Measurements from ENCODE around the gene SCUBE1.
"Not testable (repeated sequence)": the region's sequence is repeated elsewhere in the genome, so short reads cannot be mapped to it uniquely, and the experiment has no call there.

The SCUBE1 gene

DNA sequence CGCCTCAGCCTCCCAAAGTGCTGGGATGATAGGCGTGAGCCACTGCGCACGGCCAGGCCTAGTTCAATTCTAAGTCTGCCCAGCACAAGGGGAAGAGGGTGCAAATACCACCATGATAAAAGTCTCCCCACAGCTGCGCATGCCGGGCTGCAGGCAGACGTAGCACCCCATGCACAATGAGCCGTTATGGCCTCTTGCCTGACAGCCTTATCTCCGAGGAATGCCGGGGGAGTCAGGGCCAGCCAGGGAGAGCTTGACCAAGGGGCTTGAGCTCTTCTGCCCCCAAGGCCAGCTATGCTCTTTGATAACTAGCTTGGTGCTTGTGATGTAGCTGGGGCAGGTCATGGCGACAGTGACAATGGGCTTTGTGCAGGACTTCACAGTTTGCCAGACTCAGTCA is 13.7 kb upstream of the SCUBE1 start:
- no peak for DNase-seq (ENCODE audit: low read depth)

- DNase-seq (ENCODE audit: low read depth): not testable (repeated sequence)
Measured at GRCh38 chr22:43355688-43356087, 12.5 kb upstream of the SCUBE1 start.

DNA sequence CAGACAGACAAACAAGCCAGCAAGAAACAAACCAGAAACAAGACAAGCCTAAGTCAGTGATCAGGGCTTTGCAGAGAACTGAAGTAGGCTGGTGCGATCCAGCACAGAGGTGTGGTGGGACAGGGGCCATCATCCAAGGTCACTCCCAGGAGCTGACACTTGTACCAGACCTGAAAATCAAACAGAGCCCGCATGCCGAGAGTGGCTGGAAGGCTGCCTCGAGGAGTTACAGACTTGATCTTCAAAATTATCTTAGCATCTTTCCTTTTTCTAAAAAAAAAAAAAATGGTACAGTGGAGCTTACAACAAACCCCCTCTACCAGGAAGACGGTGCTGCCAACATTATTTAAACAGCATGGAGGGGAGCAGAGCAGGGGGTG is 8.8 kb upstream of the SCUBE1 start:
- DNase-seq (ENCODE audit: low read depth): no peak

DNA sequence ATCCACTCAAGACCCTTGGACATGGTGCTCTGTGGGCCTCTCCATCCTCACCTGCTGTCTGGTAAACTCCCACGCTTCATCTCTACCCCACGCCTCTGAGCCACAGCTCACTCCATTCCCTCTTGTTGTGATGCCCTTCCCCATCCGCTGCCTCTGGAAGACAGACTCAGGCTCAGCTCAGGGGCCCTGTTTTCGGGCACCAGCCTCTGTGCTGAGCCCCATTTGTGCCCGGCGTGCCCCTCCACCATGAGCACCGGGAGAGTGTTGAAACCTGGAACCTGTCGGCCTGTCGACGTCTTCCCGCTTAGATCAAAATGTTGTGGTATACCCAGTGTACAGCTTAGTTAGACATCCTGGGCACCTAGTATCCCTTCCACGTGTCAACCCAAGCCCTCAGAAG is 6.5 kb upstream of the SCUBE1 start:
- no peak for DNase-seq (ENCODE audit: low read depth)

GRCh38 chr22:43346521-43346929 is 3.4 kb upstream of the SCUBE1 start:
- DNase-seq (ENCODE audit: low read depth): peak; percentile 62

GRCh38 chr22:43345761-43346301 is 2.7 kb upstream of the SCUBE1 start:
- no peak for DNase-seq (ENCODE audit: low read depth)

DNA sequence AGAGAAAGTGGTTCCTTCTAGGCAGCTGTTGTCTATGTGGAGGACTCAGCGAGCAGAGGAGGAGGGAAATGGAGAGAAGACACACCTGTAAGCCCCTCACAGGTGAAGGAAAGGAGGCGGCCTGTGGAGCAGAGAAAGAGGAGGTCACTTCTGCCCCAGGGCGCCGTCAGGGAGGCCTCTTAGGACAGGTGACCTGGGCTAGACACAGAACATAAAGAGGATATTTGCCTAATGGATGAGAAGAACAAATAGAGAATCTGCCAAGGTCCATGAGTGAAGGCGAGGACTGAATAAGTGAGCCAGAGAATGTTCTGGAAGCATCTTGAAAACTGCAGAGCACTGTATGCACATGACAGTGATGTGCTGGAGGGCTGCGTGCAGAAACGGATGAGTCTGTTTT is 2.2 kb upstream of the SCUBE1 start:
- DNase-seq (ENCODE audit: low read depth): no peak

- no peak for DNase-seq (ENCODE audit: low read depth)
Measured at GRCh38 chr22:43344520-43344787, 1.3 kb upstream of the SCUBE1 start.

DNA sequence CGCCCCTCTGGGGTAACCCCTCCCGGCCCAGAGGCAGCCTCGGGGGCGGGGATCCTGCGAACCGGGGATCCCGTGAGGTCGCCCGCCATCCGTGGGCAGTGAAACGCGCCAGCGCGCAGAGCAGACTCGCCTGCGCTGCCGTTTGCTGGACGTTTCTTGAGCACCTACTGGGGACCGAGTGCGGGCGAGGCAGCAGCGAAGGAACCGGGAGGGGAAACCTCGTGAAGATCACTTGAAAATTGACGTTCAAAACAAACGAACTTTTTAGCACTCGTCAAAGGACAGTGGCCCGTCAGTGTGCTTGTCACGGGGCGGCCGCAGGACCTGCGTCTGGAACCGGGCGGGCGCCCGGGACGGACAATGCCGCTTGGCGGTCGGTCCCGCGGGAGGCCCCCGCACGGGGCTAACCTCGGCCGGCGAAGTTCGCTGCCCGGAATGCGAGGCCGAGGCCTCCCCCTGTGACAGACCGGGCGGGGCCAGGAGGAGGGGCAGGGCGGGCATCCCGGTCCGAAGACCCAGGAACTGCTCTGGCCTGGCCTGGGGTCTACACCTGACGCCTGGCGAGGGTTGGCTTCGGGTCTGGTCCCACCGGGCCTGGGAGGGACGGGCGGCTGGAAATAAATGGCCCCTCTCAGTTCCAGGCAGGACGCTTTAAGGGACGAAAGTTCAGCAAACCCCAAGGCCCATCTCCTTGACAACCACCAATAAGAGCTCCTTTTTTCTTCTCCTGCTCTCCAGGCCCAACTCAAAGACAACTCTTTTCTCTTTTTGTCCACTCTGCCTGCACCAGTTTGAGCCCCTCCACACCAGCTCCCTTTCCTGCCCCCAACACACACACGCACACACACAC is 723 bp upstream of the SCUBE1 start:
- no peak for DNase-seq (ENCODE audit: low read depth)

DNA sequence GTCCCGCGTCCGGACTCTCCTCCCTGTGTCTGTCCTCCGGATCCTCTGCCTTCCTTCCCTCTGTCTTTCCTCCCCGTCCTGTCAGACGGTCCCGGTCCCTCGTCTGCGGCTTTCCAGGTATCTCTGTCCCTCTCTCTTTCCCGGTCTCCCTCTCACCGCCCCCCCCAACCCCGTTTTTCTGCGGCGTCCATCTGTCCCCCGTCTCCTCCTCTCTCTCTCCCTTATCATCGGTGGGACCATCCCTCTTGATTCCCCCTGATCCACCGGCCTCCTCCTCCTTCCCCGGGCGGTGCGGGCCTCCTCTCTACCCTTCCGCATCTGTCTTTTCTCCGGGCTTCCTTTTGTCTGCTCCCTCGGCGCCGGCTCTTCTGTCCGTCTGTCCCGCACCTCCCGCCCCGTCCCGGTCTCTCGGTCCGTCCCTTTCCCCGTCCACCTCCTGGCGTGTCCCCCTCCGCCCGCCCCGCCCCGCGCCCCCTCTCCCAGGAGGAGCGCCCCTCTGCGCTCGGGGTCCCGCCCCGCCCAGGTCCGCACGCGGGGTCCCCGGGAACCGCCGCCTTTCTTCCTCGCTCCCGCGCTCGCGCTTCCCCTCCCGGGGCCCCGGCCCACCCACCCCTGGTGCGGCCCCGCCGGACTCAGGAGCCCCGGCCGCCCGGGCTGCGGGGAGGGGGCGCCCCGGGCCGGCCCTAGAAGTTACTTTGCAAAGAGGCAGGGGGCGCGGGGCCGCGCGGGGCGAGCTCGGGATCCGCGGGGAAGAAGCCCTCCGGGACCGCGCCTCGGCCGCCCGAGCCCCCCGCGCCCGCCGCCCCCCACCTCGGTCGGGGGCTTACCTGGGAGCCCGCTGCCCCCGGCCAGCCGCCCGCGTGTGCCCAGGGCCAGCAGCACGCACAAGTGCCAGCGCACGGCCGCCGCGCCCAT is 568 bp downstream of the SCUBE1 start:
- DNase-seq (ENCODE audit: low read depth): no peak

DNA sequence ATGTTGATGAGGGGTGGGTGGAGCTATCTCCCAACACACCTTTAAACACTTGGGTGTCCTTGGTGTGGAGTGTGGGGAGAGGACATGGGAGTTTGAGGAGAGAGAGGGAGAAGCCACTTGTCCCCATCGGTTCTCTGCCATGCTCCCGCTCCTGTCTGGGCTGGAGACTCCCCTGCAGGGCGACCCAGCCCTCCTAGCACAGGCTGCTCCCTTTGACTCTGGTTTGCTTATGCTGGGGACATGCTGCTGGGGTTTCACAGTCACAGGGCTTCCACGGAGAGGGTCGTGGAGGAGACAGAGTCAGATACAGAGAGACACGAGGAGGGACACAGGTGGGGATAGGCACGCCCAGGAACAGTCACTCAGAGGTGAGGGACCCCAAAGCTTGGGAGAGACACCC is 1.6 kb downstream of the SCUBE1 start:
- DNase-seq (ENCODE audit: low read depth): no peak

GRCh38 chr22:43338766-43339345 is 4.3 kb downstream of the SCUBE1 start:
- no peak for DNase-seq (ENCODE audit: low read depth)

DNA sequence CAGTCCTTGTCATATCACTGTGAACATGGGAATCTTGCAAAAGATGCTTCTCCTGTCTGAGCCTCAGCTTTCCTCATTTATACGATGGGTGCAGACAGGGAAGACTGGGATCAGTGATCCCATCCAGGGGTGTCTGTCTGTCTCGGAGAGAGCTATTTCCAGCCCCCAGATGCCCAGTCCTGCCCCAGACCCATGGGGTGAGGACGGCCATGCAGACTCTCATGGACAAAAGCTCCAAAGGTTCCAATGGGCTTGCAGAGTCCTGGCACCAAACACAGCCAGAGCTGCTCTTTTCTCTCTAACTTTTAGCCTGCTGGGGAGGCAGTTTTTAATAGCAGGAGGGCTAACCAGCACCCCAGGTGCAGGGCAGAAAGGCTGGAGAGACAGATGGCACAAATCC is 5.2 kb downstream of the SCUBE1 start:
- DNase-seq (ENCODE audit: low read depth): no peak

DNA sequence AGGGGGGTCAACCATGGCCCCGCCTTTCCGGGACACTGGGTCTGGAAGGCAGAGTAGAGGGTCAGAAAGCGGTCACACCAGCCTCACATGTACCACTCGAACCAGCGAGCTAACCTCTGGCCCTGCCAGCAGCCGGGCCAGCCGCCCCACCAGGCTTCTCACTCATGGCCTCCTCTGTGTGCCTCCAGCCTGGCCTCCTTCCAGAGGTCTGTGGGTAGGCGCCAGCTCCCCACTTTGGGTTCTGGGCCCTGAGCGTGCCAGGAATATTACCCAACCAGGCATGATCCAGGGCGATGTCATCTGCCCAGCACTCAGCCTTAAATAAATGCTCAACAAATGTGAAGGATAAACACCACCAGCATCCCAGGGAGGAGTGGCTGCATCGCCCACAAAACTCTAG is 5.8 kb downstream of the SCUBE1 start:
- no peak for DNase-seq (ENCODE audit: low read depth)

GRCh38 chr22:43334378-43334777 is 8.8 kb downstream of the SCUBE1 start:
- no peak for DNase-seq (ENCODE audit: low read depth)

DNA sequence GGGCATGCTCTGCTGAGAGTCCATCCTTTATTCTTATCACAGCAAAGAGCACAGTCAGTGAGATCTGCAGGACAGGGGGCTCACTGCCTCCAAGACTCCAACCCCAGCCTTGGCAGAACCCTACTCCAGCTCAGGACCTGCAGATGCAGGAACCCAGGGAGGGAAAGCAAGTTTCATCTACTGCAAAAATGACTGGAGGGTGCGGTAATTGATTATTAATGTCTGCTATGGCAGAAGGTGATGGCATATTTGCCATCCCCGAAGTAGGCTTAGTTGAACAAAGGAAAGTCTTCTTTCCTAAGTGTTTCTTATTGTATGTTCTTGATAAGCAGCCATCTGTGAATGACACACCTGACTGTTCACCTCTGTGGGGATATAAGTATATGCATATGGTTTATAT is 9.2 kb downstream of the SCUBE1 start:
- no peak for DNase-seq (ENCODE audit: low read depth)

- no peak for DNase-seq (ENCODE audit: low read depth)
Measured at GRCh38 chr22:43333156-43333555, 10.0 kb downstream of the SCUBE1 start.

DNA sequence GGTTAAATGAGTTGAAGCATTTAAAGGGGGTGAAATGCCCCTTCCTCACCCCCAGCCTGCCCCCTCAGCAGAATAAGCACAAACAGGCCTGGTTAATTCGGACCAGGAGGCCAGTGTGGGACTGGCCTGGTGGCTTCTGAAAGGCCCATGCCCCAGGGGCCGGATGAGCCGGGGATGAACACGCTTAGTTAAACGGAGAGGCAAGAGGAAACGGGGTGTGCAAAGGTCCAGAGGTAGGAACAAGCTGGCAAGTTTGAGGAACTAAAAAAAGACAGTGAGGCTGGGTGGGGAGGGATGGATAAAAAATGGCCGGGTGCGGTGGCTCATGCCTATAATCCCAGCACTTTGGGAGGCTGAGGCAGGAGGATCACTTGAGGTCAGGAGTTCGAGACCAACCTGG is 11.5 kb downstream of the SCUBE1 start:
- no peak for DNase-seq (ENCODE audit: low read depth)

DNA sequence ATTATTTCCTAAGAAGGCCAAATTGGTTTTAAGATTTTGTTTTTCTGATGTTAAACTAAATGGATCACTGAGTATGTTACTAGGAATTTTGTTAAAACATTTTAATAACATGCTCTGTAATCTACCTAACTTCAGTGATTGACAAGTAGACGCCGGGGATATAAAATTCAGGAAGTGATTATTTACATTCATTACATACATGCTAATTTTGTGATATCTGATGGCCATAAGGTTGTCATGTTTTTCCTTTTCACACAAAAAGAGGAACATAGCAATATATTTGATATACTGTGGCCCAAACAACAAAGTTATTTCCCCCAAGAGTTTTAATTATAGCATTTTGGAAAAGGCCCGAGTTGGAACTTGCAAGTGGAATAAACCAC is 12.1 kb downstream of the SCUBE1 start:
- DNase-seq (ENCODE audit: low read depth): no peak

DNA sequence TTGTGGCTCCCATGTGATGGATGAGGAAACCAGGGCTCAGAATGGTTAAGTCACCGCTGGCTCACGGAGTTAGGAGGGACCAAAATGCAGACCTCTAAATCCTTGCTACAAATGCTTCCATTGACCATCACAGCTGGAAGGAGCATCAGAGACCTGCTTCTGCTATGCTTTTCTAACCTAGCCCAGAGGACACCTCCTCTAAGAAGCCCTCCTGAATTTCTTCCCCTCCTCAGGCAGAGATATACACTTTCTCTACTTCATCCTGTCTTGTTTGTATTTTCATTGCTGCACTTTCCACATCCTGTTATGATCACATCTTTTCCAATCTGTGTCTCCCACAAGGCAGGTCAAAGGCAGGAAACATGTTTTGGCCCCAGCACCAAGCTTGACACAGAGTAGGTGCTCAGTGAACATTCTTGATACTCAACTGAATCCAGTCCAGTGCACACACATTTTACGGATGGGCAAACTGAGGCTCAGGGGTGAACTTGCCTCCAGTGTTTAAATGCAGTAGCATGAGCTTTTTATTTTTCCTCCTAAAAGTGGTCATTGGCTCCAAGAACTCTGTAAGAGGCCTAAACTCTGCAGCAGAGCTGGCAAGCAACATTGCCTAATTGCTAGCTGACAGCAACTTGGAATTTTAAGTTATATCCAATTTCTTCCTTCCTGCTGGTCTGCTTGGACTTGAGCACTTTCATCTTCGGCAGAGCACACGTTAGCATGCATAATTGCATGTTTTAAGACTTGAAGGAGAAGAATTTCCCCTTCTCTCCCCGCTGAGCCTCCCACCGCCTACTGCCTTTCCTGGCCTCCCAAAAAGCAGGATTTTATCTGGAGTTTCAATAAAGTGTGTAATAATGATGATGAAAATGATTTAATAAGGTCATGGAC is 12.7 kb downstream of the SCUBE1 start:
- no peak for DNase-seq (ENCODE audit: low read depth)

- DNase-seq (ENCODE audit: low read depth): no peak
Measured at GRCh38 chr22:43329061-43329460, 14.1 kb downstream of the SCUBE1 start.

- DNase-seq (ENCODE audit: low read depth): no peak
Measured at GRCh38 chr22:43327157-43327438, 16.1 kb downstream of the SCUBE1 start.

Data from activated T-cell treated with anti-CD3 and anti-CD28 coated beads for 1 hour (primary cell).